Natural killer cell (primary cell): ENCODE results near the gene DMAC2L. TPM values are rescaled to one million over a fixed set of nuclear protein-coding genes. Genes with fewer than 3 reads are reported as not detected.
"Not testable (repeated sequence)": the region's sequence is repeated elsewhere in the genome, so short reads cannot be mapped to it uniquely, and the experiment has no call there.

ENCODE experiments used
- ATAC-seq, 3 donors: fragments of 150-1000 bp in 2 of 3; fragments of 200-7000 bp in 1 of 3; cut with Tn5 transposase; 1 replicate in 1 of 3; 2 replicates in 2 of 3; pipeline ENCODE4 v1.10.0; 2021; ENCODE audit warnings: mild to moderate bottlenecking in 2 of 3, moderate library complexity in 2 of 3
- DNase-seq, 2 donors: peaks; one replicate each; pipeline versions ENCODE4 v3.0.0 to v3.0.0-alpha.2; 2013 to 2021; ENCODE audit warnings: mixed read lengths in 1 of 2
- H3K27ac ChIP-seq: one replicate; pipeline ENCODE4 v1.5.1; 2013; ENCODE audit warnings: mild to moderate bottlenecking, low read length
- H3K27me3 ChIP-seq: one replicate; pipeline ENCODE4 v1.6.1; 2013; ENCODE audit warnings: low read length; ENCODE audit not compliant: control insufficient read depth, insufficient read depth
- H3K36me3 ChIP-seq: one replicate; pipeline ENCODE4 v1.6.1; 2013; ENCODE audit warnings: low read length; ENCODE audit not compliant: control insufficient read depth, insufficient read depth
- H3K4me1 ChIP-seq: one replicate; pipeline ENCODE4 v1.6.1; 2013; ENCODE audit warnings: low read length; ENCODE audit not compliant: control insufficient read depth, insufficient read depth
- H3K4me3 ChIP-seq: one replicate; pipeline ENCODE4 v1.5.1; 2013; ENCODE audit warnings: low read length
- H3K9me3 ChIP-seq: one replicate; pipeline ENCODE4 v1.6.1; 2013; ENCODE audit warnings: low read length; ENCODE audit not compliant: control insufficient read depth, insufficient read depth
- H3K27ac Mint-ChIP-seq, 2 donors: one replicate each; pipeline ENCODE4 v1.8.0; 2022; ENCODE audit warnings: mild to moderate bottlenecking in 2 of 2, mixed read lengths in 2 of 2, moderate library complexity in 1 of 2
- H3K27me3 Mint-ChIP-seq, 2 donors: one replicate each; pipeline ENCODE4 v1.8.0; 2022; ENCODE audit warnings: low read depth in 2 of 2, mixed read lengths in 2 of 2
- H3K36me3 Mint-ChIP-seq: one replicate; pipeline ENCODE4 v1.8.0; 2022; ENCODE audit warnings: mixed read lengths
- H3K4me1 Mint-ChIP-seq, 2 donors: one replicate each; pipeline ENCODE4 v1.8.0; 2022; ENCODE audit warnings: mixed read lengths in 2 of 2
- H3K4me3 Mint-ChIP-seq: one replicate; pipeline ENCODE4 v1.8.0; 2022; ENCODE audit warnings: mild to moderate bottlenecking, moderate library complexity, mixed read lengths
- H3K9me3 Mint-ChIP-seq, 2 donors: one replicate each; pipeline ENCODE4 v1.8.0; 2022; ENCODE audit warnings: mixed read lengths in 2 of 2
- CTCF ChIP-seq: fragments of 200-600 bp; IDR thresholded peaks from one replicate; pipeline ENCODE4 v1.8.0; 2022; ENCODE audit warnings: antibody characterized with exemption
- WGBS: methylation state at CpG from one replicate; pipeline ENCODE4 v1.1.7; 2013; ENCODE audit warnings: missing lambda C conversion rate; ENCODE audit not compliant: insufficient coverage; 5-methylcytosine and 5-hydroxymethylcytosine counted together
- intact Hi-C: fragments of 100-400 bp; cut with micrococcal nuclease; formaldehyde crosslinking; loops from one replicate; pipeline ENCODE4 v1.14.2; 2022
- total RNA-seq, 4 donors: library from RNA; stranded (reverse); fragments of 120-200 nt in 1 of 4; gene quantifications; one replicate each; pipeline versions ENCODE4 v1.2.3 to v1.2.4, GENCODE V29; 2013 to 2022

Gene DMAC2L
- total RNA-seq, 3 donors from 2014 or later (not counting 1 experiment from before 2014, with no cell fraction given): 24.7 to 28.7 (median 25.0) TPM

- no peak overlapping the region for H3K27ac Mint-ChIP-seq
Measured at GRCh38 chr14:50352584-50352983, 40.5 kb downstream of the DMAC2L start.

GRCh38 chr14:50353126-50353525, 41.0 kb downstream of the DMAC2L start:
- H3K4me3 ChIP-seq: no peak overlapping the region
- Mint-ChIP-seq H3K36me3 (no peaks in the 10 kb centered on the region), H3K4me1 (peaks cover 15 to 29% of the 10 kb centered on the region in 2 donors), H3K4me3 (no peak overlapping the region), H3K27me3 (no peaks in the 10 kb centered on the region), H3K27ac (no peak overlapping the region), H3K9me3 (no peaks in the 10 kb centered on the region)
- H3K27me3 ChIP-seq: no peaks in the 10 kb centered on the region
- H3K9me3 ChIP-seq: no peaks in the 10 kb centered on the region
- ATAC-seq: no peak
- no peak overlapping the region for H3K27ac ChIP-seq
- no peaks in the 10 kb centered on the region for H3K4me1 ChIP-seq
- 100% methylated on average over 4 of the region's 4 CpGs for WGBS
- intact Hi-C loops: no loop called here
- H3K36me3 ChIP-seq: peaks cover 10% of the 10 kb centered on the region
- DNase-seq: no peak
- no peak for TF ChIP-seq CTCF

More at GRCh38 chr14:50352584-50352983, 40.5 kb downstream of the DMAC2L start:
- ATAC-seq (no peak), DNase-seq (no peak)
- 99% methylated on average over 4 of the region's 4 CpGs for WGBS
- H3K36me3 Mint-ChIP-seq: no peaks in the 10 kb centered on the region
- no peak overlapping the region for H3K4me3 Mint-ChIP-seq
- H3K27ac ChIP-seq: no peak overlapping the region
- H3K4me3 ChIP-seq: no peak overlapping the region
- H3K27me3 ChIP-seq: no peaks in the 10 kb centered on the region
- peaks cover 14 to 27% of the 10 kb centered on the region in 2 donors for H3K4me1 Mint-ChIP-seq
- peaks cover 6% of the 10 kb centered on the region for H3K36me3 ChIP-seq
- no peak for TF ChIP-seq CTCF
- no peaks in the 10 kb centered on the region for H3K9me3 ChIP-seq
- H3K27me3 Mint-ChIP-seq: no peaks in the 10 kb centered on the region
- H3K4me1 ChIP-seq: no peaks in the 10 kb centered on the region
- H3K9me3 Mint-ChIP-seq: no peaks in the 10 kb centered on the region
- intact Hi-C loops: no loop called here

GRCh38 chr14:50354527-50354926, 42.4 kb downstream of the DMAC2L start:
- no peak overlapping the region for H3K27ac ChIP-seq
- no peaks in the 10 kb centered on the region for H3K9me3 Mint-ChIP-seq
- H3K27me3 Mint-ChIP-seq: no peaks in the 10 kb centered on the region
- no peaks in the 10 kb centered on the region for H3K9me3 ChIP-seq
- TF ChIP-seq CTCF: no peak
- H3K4me3 ChIP-seq: no peak overlapping the region
- H3K4me1 ChIP-seq: no peaks in the 10 kb centered on the region
- peaks cover 19 to 26% of the 10 kb centered on the region in 2 donors for H3K4me1 Mint-ChIP-seq
- H3K36me3 Mint-ChIP-seq: no peaks in the 10 kb centered on the region
- no peak overlapping the region for H3K4me3 Mint-ChIP-seq
- intact Hi-C loops: no loop called here
- ATAC-seq (no peak), DNase-seq (no peak)
- H3K27ac Mint-ChIP-seq: no peak overlapping the region
- WGBS: 60% methylated on average over 1 of the region's 1 CpG
- no peaks in the 10 kb centered on the region for H3K27me3 ChIP-seq
- H3K36me3 ChIP-seq: peaks cover 10% of the 10 kb centered on the region

- ATAC-seq (peak in 1 of 3 donors; percentile 46), DNase-seq (no peak)
- Mint-ChIP-seq H3K27me3 (no peaks in the 10 kb centered on the region), H3K4me1 (peaks cover 19 to 33% of the 10 kb centered on the region in 2 donors), H3K9me3 (no peaks in the 10 kb centered on the region), H3K36me3 (no peaks in the 10 kb centered on the region), H3K27ac (peak overlapping the region in 1 of 2 donors; percentile 48), H3K4me3 (no peak overlapping the region)
- Histone ChIP-seq H3K9me3 (no peaks in the 10 kb centered on the region), H3K36me3 (peaks cover 10% of the 10 kb centered on the region), H3K4me1 (no peaks in the 10 kb centered on the region), H3K27me3 (no peaks in the 10 kb centered on the region), H3K27ac (no peak overlapping the region), H3K4me3 (no peak overlapping the region)
- TF ChIP-seq CTCF: no peak
- intact Hi-C loops: no loop called here
- WGBS: 97% methylated on average over 1 of the region's 1 CpG
Measured at GRCh38 chr14:50355692-50356091, 43.6 kb downstream of the DMAC2L start.

- H3K27ac Mint-ChIP-seq: peak overlapping the region in 1 of 2 donors; percentile 50
- H3K36me3 Mint-ChIP-seq, H3K27ac ChIP-seq, intact Hi-C loops, H3K4me1 ChIP-seq, H3K27me3 Mint-ChIP-seq, ATAC-seq, H3K9me3 ChIP-seq, DNase-seq, H3K27me3 ChIP-seq, H3K4me3 ChIP-seq, H3K9me3 Mint-ChIP-seq, H3K4me3 Mint-ChIP-seq: not testable (repeated sequence)
- 80% methylated on average over 1 of the region's 3 CpGs for WGBS
- peaks cover 10% of the 10 kb centered on the region for H3K36me3 ChIP-seq
- peaks cover 19 to 33% of the 10 kb centered on the region in 2 donors for H3K4me1 Mint-ChIP-seq
Measured at GRCh38 chr14:50356283-50356682, 44.2 kb downstream of the DMAC2L start.
